Keratinocyte (primary cell): ENCODE measurements around the gene IL10RA. TPM values are rescaled to one million over a fixed set of nuclear protein-coding genes. Genes with fewer than 3 reads are reported as not detected.

Experiments
- DNase-seq: peaks from one replicate; pipeline ENCODE4 v3.0.0-alpha.2; 2011; ENCODE audit warnings: low read depth, missing footprints, low spot score
- FAIRE-seq: peaks from 2 replicates; lab custom pipeline; 2011; peaks lifted over from hg19 to GRCh38; lab: Jason Lieb, UNC
- H2AFZ ChIP-seq: 2 replicates; pipeline ENCODE4 v1.6.0; 2012; ENCODE audit warnings: low read length, control low read depth, inconsistent platforms; ENCODE audit not compliant: control insufficient read depth
- H3K27ac ChIP-seq: 2 replicates; pipeline ENCODE4 v1.5.1; 2011; ENCODE audit warnings: low read length; ENCODE audit not compliant: control insufficient read depth, insufficient read depth
- H3K27me3 ChIP-seq: 3 replicates; pipeline ENCODE4 v1.6.0; 2011; ENCODE audit warnings: low read length; ENCODE audit not compliant: control insufficient read depth, insufficient read depth; ENCODE audit errors: extremely low read depth
- H3K36me3 ChIP-seq, 2 experiments: 2 replicates in 1 of 2; 3 replicates in 1 of 2; pipeline ENCODE4 v1.5.1; 2011; ENCODE audit warnings: low read length in 2 of 2, mild to moderate bottlenecking in 1 of 2; ENCODE audit not compliant: control insufficient read depth in 2 of 2, insufficient read depth in 2 of 2; ENCODE audit errors: extremely low read depth in 1 of 2
- H3K4me1 ChIP-seq: 3 replicates; pipeline ENCODE4 v1.5.1; 2011; ENCODE audit warnings: low read length; ENCODE audit not compliant: control insufficient read depth, insufficient read depth; ENCODE audit errors: extremely low read depth
- H3K4me2 ChIP-seq: 3 replicates; pipeline ENCODE4 v1.6.0; 2011; ENCODE audit warnings: low read depth, low read length; ENCODE audit not compliant: control insufficient read depth, insufficient read depth; ENCODE audit errors: extremely low read depth
- H3K4me3 ChIP-seq, 3 experiments: fragments of 200-600 bp in 1 of 3; sonication (generic) in 1 of 3; 2 replicates in 2 of 3; 3 replicates in 1 of 3; pipeline ENCODE4 v1.5.1; 2011 to 2016; ENCODE audit warnings: low read length in 3 of 3, mild to moderate bottlenecking in 3 of 3, control low read depth in 2 of 3, inconsistent platforms in 1 of 3, low read depth in 1 of 3, mixed read lengths in 1 of 3, mixed run types in 1 of 3, moderate library complexity in 1 of 3; ENCODE audit not compliant: control insufficient read depth in 2 of 3, insufficient read depth in 2 of 3; ENCODE audit errors: extremely low read depth in 1 of 3
- H3K79me2 ChIP-seq: 2 replicates; pipeline ENCODE4 v1.6.0; 2012; ENCODE audit warnings: low read length; ENCODE audit not compliant: control insufficient read depth, insufficient read depth
- H3K9ac ChIP-seq: 3 replicates; pipeline ENCODE4 v1.6.0; 2011; ENCODE audit warnings: low read length; ENCODE audit not compliant: control insufficient read depth, insufficient read depth; ENCODE audit errors: extremely low read depth
- H3K9me1 ChIP-seq: 3 replicates; pipeline ENCODE4 v1.6.0; 2011; ENCODE audit warnings: low read length; ENCODE audit not compliant: control insufficient read depth, insufficient read depth; ENCODE audit errors: extremely low read depth
- H3K9me3 ChIP-seq: 2 replicates; pipeline ENCODE4 v1.5.1; 2012; ENCODE audit warnings: low read depth, low read length; ENCODE audit not compliant: control insufficient read depth
- H4K20me1 ChIP-seq: 3 replicates; pipeline ENCODE4 v1.6.0; 2011; ENCODE audit warnings: low read length; ENCODE audit not compliant: control insufficient read depth, insufficient read depth; ENCODE audit errors: extremely low read depth
- EZH2 ChIP-seq: IDR thresholded peaks from one replicate; pipeline ENCODE4 v1.6.1; 2012; ENCODE audit warnings: inconsistent platforms, mild to moderate bottlenecking, low read length, moderate library complexity
- dilution Hi-C: fragments of 300-500 bp; cut with MboI; formaldehyde crosslinking; loops from one replicate; pipeline ENCODE4 v1.7.0; 2020; ENCODE audit warnings: low sequenced_read_pairs; ENCODE audit not compliant: extremely low pct_ligation_motif_present
- polyA plus RNA-seq, 5 experiments: library from polyadenylated mRNA; depleted of rRNA in 3 of 5; stranded (reverse) in 3 of 5; stranded (forward) in 1 of 5; unstranded in 1 of 5; fragments of >200 nt; gene quantifications; 1 replicate in 1 of 5; 2 replicates in 3 of 5; 3 replicates in 1 of 5; pipeline versions ENCODE4 v1.2.1 to v1.2.3, GENCODE V29; 2011 to 2012; ENCODE audit warnings: missing spikeins in 2 of 5, low read depth in 1 of 5, low replicate concordance in 1 of 5
- TF ChIP-seq, protein P1 (sequence below), 3 experiments: IDR thresholded peaks in 1 of 3; conservative IDR thresholded peaks in 1 of 3; optimal IDR thresholded peaks in 1 of 3; 2 replicates in 2 of 3; 3 replicates in 1 of 3; pipeline versions ENCODE3 to v1.5.1; 2011; ENCODE audit warnings: low read length in 3 of 3, mild to moderate bottlenecking in 3 of 3, moderate library complexity in 2 of 3, control low read depth in 1 of 3, inconsistent platforms in 1 of 3; ENCODE audit not compliant: insufficient read depth in 2 of 3; ENCODE audit errors: extremely low read depth in 1 of 3

IL10RA gene
- polyA plus RNA-seq, 1 donor (not counting 4 experiments of a cell fraction or from before 2014, with no cell fraction given): 0.04 TPM

GRCh38 chr11:117997823-117998579 lies 11.8 kb downstream of the IL10RA start:
- TF ChIP-seq, protein P1, sequence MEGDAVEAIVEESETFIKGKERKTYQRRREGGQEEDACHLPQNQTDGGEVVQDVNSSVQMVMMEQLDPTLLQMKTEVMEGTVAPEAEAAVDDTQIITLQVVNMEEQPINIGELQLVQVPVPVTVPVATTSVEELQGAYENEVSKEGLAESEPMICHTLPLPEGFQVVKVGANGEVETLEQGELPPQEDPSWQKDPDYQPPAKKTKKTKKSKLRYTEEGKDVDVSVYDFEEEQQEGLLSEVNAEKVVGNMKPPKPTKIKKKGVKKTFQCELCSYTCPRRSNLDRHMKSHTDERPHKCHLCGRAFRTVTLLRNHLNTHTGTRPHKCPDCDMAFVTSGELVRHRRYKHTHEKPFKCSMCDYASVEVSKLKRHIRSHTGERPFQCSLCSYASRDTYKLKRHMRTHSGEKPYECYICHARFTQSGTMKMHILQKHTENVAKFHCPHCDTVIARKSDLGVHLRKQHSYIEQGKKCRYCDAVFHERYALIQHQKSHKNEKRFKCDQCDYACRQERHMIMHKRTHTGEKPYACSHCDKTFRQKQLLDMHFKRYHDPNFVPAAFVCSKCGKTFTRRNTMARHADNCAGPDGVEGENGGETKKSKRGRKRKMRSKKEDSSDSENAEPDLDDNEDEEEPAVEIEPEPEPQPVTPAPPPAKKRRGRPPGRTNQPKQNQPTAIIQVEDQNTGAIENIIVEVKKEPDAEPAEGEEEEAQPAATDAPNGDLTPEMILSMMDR (optimal IDR thresholded peaks at IDR 0.05 in 1 of 3, IDR thresholded peaks at IDR 0.05 in 1 of 3, conservative IDR thresholded peaks at IDR 0.05 in 1 of 3; ENCODE audit: extremely low read depth in 1 of 3, insufficient read depth in 2 of 3, low read length in 3 of 3): no peak
- no peak for TF ChIP-seq EZH2
- Histone ChIP-seq H3K36me3 (no peaks in the 10 kb centered on the region), H3K4me2 (no peak overlapping the region), H3K79me2 (no peaks in the 10 kb centered on the region), H3K9ac (no peak overlapping the region), H3K4me1 (peaks cover 3% of the 10 kb centered on the region), H4K20me1 (no peaks in the 10 kb centered on the region), H2AFZ (no peak overlapping the region), H3K9me1 (no peaks in the 10 kb centered on the region), H3K27ac (no peak overlapping the region), H3K27me3 (peaks cover 5% of the 10 kb centered on the region), H3K9me3 (no peaks in the 10 kb centered on the region), H3K4me3 (no peak overlapping the region)
- DNase-seq: no peak
- dilution Hi-C loops: no loop called here
- no peak for FAIRE-seq

DNA sequence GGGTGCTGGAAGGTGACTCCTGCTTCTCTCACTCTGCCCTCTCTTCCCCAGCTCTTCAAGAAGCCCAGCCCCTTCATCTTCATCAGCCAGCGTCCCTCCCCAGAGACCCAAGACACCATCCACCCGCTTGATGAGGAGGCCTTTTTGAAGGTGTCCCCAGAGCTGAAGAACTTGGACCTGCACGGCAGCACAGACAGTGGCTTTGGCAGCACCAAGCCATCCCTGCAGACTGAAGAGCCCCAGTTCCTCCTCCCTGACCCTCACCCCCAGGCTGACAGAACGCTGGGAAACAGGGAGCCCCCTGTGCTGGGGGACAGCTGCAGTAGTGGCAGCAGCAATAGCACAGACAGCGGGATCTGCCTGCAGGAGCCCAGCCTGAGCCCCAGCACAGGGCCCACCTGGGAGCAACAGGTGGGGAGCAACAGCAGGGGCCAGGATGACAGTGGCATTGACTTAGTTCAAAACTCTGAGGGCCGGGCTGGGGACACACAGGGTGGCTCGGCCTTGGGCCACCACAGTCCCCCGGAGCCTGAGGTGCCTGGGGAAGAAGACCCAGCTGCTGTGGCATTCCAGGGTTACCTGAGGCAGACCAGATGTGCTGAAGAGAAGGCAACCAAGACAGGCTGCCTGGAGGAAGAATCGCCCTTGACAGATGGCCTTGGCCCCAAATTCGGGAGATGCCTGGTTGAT lies 12.6 kb downstream of the IL10RA start:
- no peak overlapping the region for H3K4me3 ChIP-seq
- peaks cover 3% of the 10 kb centered on the region for H3K4me1 ChIP-seq
- H3K27me3 ChIP-seq: peaks cover 5% of the 10 kb centered on the region
- no peaks in the 10 kb centered on the region for H3K9me1 ChIP-seq
- H3K4me2 ChIP-seq: no peak overlapping the region
- no peaks in the 10 kb centered on the region for H3K36me3 ChIP-seq
- TF ChIP-seq, protein P1 (optimal IDR thresholded peaks at IDR 0.05 in 1 of 3, IDR thresholded peaks at IDR 0.05 in 1 of 3, conservative IDR thresholded peaks at IDR 0.05 in 1 of 3; ENCODE audit: extremely low read depth in 1 of 3, insufficient read depth in 2 of 3, low read length in 3 of 3): no peak
- no peak for TF ChIP-seq EZH2
- H3K9me3 ChIP-seq: no peaks in the 10 kb centered on the region
- dilution Hi-C loops: no loop called here
- no peak overlapping the region for H2AFZ ChIP-seq
- no peak overlapping the region for H3K27ac ChIP-seq
- no peak overlapping the region for H3K9ac ChIP-seq
- DNase-seq (no peak), FAIRE-seq (no peak)
- no peaks in the 10 kb centered on the region for H4K20me1 ChIP-seq
- H3K79me2 ChIP-seq: no peaks in the 10 kb centered on the region
